ENCODE data around the gene TREML1. TPM values are rescaled to one million over a fixed set of nuclear protein-coding genes. Genes with fewer than 3 reads are reported as not detected.

Gene TREML1
- total RNA-seq, 3 donors from 2014 or later (not counting 1 experiment from before 2014, with no cell fraction given): 1.4 to 8.6 (median 3.4) TPM

- Mint-ChIP-seq H3K4me1 (no peaks in the 10 kb centered on the region), H3K4me3 (no peak overlapping the region), H3K9me3 (no peaks in the 10 kb centered on the region), H3K27ac (no peak overlapping the region), H3K36me3 (no peaks in the 10 kb centered on the region), H3K27me3 (ENCODE audit: low read depth in 2 of 2) (peaks cover 16 to 22% of the 10 kb centered on the region in 2 donors)
- Histone ChIP-seq H3K27ac (ENCODE audit: low read length) (no peak overlapping the region), H3K36me3 (ENCODE audit: control insufficient read depth, insufficient read depth, low read length) (no peaks in the 10 kb centered on the region), H3K9me3 (ENCODE audit: control insufficient read depth, insufficient read depth, low read length) (no peaks in the 10 kb centered on the region), H3K4me3 (ENCODE audit: low read length) (no peak overlapping the region), H3K27me3 (ENCODE audit: control insufficient read depth, insufficient read depth, low read length) (no peaks in the 10 kb centered on the region), H3K4me1 (ENCODE audit: control insufficient read depth, insufficient read depth, low read length) (peaks cover 5% of the 10 kb centered on the region)
- TF ChIP-seq, protein P1, sequence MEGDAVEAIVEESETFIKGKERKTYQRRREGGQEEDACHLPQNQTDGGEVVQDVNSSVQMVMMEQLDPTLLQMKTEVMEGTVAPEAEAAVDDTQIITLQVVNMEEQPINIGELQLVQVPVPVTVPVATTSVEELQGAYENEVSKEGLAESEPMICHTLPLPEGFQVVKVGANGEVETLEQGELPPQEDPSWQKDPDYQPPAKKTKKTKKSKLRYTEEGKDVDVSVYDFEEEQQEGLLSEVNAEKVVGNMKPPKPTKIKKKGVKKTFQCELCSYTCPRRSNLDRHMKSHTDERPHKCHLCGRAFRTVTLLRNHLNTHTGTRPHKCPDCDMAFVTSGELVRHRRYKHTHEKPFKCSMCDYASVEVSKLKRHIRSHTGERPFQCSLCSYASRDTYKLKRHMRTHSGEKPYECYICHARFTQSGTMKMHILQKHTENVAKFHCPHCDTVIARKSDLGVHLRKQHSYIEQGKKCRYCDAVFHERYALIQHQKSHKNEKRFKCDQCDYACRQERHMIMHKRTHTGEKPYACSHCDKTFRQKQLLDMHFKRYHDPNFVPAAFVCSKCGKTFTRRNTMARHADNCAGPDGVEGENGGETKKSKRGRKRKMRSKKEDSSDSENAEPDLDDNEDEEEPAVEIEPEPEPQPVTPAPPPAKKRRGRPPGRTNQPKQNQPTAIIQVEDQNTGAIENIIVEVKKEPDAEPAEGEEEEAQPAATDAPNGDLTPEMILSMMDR (IDR thresholded peaks at IDR 0.05): no peak
- DNase-seq (no peak), ATAC-seq (no peak)
- 87% methylated on average over 1 of the region's 1 CpG for WGBS (ENCODE audit: insufficient coverage)
- intact Hi-C loops (cut with micrococcal nuclease): no loop called here
These were observed 9.2 kb upstream of the TREML1 start for GRCh38 chr6:41163419-41163717.

DNA sequence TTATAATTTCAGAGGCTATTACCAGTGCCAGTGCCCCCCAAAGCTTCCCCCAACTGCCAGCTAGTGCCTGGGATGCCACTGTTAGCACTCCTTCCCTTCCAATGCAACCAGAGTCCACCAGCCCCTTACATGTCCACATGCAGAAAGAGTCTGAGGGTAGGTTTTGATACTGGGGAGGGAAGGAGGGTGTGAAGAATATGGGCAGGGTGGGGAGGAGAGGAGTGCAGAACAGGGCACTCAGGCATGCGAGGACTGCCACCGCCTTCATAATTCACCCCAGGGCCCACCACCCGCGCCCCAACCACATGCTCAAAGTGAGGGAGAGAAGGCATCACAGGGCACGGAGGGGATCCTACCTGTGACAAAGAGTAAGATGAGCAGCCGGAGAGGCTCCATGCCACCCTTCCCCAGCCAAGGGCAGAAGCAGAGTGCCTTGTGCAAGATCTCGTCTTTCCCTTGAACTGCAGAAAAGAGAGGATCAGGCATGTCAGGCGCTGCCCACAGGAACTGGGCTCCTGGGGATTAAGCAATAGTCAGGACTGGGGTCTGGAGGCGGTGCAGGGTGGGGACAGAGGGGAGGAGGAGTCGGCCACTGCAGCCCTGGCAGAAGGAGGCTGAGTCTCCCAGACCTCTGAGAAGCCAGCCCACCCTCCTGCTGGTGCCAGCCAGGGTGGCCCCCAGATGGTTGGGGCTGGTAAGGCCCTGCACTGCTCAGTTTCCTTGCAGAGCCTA lies 8.7 kb upstream of the TREML1 start, which contains the start of gene TREM2:
TSS of gene TREM2 (minus strand) at position 430 of the 732 bp plus-strand sequence. CDS start at position 396, 34 bp downstream.
- no peak within 1 kb of the TSS for H3K27ac Mint-ChIP-seq
- DNase-seq: no peak
- H3K36me3 Mint-ChIP-seq: no peaks in the 10 kb centered on the region
- H3K4me1 ChIP-seq (ENCODE audit: control insufficient read depth, insufficient read depth, low read length): peaks cover 5% of the 10 kb centered on the region
- H3K27me3 Mint-ChIP-seq (ENCODE audit: low read depth in 2 of 2): peaks cover 16 to 26% of the 10 kb centered on the region in 2 donors
- TF ChIP-seq, protein P1 (IDR thresholded peaks at IDR 0.05): no peak
- WGBS (ENCODE audit: insufficient coverage): 87% methylated on average over 10 of the region's 10 CpGs
- no peaks in the 10 kb centered on the region for H3K36me3 ChIP-seq (ENCODE audit: control insufficient read depth, insufficient read depth, low read length)
- no peaks in the 10 kb centered on the region for H3K27me3 ChIP-seq (ENCODE audit: control insufficient read depth, insufficient read depth, low read length)
- H3K27ac ChIP-seq (ENCODE audit: low read length): no peak within 1 kb of the TSS
- H3K4me3 ChIP-seq (ENCODE audit: low read length): no peak within 1 kb of the TSS
- intact Hi-C loops (cut with micrococcal nuclease): no loop called here
- no peaks in the 10 kb centered on the region for H3K4me1 Mint-ChIP-seq
- no peak within 1 kb of the TSS for H3K4me3 Mint-ChIP-seq
- no peaks in the 10 kb centered on the region for H3K9me3 Mint-ChIP-seq
- H3K9me3 ChIP-seq (ENCODE audit: control insufficient read depth, insufficient read depth, low read length): no peaks in the 10 kb centered on the region
- no peak for ATAC-seq

GRCh38 chr6:41161851-41162552 lies 7.9 kb upstream of the TREML1 start:
- no peaks in the 10 kb centered on the region for H3K27me3 ChIP-seq (ENCODE audit: control insufficient read depth, insufficient read depth, low read length)
- DNase-seq (no peak), ATAC-seq (no peak)
- Mint-ChIP-seq H3K4me1 (no peaks in the 10 kb centered on the region), H3K9me3 (no peaks in the 10 kb centered on the region), H3K36me3 (no peaks in the 10 kb centered on the region), H3K4me3 (no peak overlapping the region), H3K27ac (no peak overlapping the region), H3K27me3 (ENCODE audit: low read depth in 2 of 2) (peaks cover 10 to 22% of the 10 kb centered on the region in 2 donors)
- intact Hi-C loops (cut with micrococcal nuclease): no loop called here
- H3K36me3 ChIP-seq (ENCODE audit: control insufficient read depth, insufficient read depth, low read length): no peaks in the 10 kb centered on the region
- TF ChIP-seq, protein P1 (IDR thresholded peaks at IDR 0.05): no peak
- peaks cover 5% of the 10 kb centered on the region for H3K4me1 ChIP-seq (ENCODE audit: control insufficient read depth, insufficient read depth, low read length)
- no peak overlapping the region for H3K27ac ChIP-seq (ENCODE audit: low read length)
- 51% methylated on average over 11 of the region's 13 CpGs for WGBS (ENCODE audit: insufficient coverage)
- no peak overlapping the region for H3K4me3 ChIP-seq (ENCODE audit: low read length)
- no peaks in the 10 kb centered on the region for H3K9me3 ChIP-seq (ENCODE audit: control insufficient read depth, insufficient read depth, low read length)

All from natural killer cell (primary cell).